Choroid plexus epithelial cell (primary cell): ENCODE results near the gene CHRNB4.

Experiments
- DNase-seq: peaks from one replicate; pipeline ENCODE4 v3.0.0-alpha.2; 2010; ENCODE audit warnings: low read depth
- H3K4me3 ChIP-seq: 2 replicates; pipeline ENCODE4 v1.5.1; 2011; ENCODE audit warnings: low read depth, mild to moderate bottlenecking, control low read depth, low read length, moderate library complexity
- TF ChIP-seq, protein P1 (sequence below): conservative IDR thresholded peaks from 2 replicates; pipeline ENCODE4 v1.5.1; 2011; ENCODE audit warnings: low read depth, mild to moderate bottlenecking, control low read depth, inconsistent platforms, low read length, moderate library complexity

CHRNB4 gene

DNA sequence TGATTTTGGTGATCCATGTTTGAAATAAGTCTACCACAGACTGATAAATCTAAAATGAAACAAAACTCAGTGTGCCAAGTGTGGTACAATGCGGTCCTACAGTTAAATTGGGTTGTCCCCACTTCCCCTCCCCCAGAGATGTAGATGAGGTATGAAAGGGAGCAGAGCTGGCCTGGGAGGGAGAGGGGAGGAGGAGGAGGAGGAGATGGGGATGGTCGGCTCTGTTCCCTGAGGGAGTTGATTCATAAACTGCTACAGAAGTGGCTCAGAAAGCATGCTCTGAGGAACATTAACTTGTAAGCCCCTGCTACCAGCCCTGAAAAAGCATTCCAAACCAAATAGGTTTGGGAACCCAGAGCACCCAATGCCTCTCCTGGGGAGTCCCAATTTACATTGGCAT, 28.0 kb upstream of the CHRNB4 start:
- no peak overlapping the region for H3K4me3 ChIP-seq
- DNase-seq: no peak
- TF ChIP-seq, protein P1, sequence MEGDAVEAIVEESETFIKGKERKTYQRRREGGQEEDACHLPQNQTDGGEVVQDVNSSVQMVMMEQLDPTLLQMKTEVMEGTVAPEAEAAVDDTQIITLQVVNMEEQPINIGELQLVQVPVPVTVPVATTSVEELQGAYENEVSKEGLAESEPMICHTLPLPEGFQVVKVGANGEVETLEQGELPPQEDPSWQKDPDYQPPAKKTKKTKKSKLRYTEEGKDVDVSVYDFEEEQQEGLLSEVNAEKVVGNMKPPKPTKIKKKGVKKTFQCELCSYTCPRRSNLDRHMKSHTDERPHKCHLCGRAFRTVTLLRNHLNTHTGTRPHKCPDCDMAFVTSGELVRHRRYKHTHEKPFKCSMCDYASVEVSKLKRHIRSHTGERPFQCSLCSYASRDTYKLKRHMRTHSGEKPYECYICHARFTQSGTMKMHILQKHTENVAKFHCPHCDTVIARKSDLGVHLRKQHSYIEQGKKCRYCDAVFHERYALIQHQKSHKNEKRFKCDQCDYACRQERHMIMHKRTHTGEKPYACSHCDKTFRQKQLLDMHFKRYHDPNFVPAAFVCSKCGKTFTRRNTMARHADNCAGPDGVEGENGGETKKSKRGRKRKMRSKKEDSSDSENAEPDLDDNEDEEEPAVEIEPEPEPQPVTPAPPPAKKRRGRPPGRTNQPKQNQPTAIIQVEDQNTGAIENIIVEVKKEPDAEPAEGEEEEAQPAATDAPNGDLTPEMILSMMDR: no peak

DNA sequence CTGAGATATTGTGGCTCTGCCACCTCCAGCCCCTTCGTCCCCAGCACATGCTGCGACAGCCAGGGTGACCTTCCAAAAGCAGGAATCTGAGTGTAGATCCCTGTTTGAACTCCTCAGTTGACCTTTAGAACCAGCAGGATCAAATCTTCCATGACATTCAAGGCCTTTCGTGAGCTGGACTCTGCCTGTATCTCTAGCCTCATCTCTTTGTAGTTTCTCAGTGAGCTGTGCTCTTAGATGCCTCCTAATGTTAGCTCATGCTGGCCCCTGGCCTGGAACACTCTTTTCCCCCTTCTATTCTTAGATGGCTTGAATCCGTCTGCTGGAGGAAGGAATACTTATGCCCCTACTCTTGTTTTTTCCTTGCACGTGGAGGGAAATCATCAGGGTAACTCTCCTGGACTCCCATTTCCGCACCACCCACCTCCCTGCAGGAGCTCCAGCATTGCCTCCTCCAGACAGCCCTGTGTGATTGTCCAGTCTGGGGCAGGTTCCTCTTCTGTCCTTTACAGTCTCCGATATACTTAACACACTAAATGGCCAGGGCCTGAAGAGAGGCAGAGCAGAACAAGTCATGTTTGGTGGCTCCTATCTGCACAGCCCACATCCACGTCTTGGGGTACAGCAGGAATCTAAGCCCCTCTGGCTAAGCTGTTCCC, 26.7 kb upstream of the CHRNB4 start:
- H3K4me3 ChIP-seq: no peak overlapping the region
- TF ChIP-seq, protein P1: no peak
- DNase-seq: no peak

DNA sequence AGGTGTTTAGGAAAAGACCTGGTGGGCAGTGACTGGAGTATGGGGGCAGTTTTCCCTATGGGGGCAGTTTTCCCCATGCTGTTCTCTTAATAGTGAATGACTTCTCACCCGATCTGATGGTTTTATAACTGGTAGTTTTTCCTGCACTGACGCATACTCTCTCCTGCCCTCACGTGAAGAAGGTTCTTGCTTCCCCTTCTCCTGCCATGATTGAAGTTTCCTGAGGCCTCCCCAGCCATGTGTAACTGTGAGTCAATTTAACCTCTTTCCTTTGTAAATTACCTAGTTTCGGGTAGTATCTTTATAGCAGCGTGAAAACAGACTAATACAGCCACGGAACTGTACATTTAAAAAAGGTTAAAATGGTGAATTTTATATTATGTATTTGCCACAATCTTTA, 25.0 kb upstream of the CHRNB4 start:
- TF ChIP-seq, protein P1: no peak
- no peak for DNase-seq
- H3K4me3 ChIP-seq: no peak overlapping the region

DNA sequence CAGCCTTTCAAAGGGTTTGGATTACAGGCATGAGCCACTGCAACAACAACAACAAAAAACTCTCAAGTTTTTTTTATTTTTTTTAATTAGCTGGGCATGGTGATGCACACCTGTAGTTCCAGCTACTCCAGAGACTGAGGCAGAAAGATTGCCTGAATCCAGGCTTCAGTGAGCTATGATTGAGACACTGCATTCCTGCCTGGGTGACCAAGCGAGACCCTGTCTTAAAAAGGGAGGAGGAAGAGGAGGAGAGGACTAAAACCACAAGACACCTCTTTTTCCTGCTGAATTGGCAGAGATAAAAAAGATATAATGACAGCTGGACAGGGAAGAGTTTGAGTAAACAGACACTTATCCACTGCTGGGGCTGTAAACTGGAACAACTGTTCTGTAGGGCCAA, 22.7 kb upstream of the CHRNB4 start:
- TF ChIP-seq, protein P1: no peak
- DNase-seq: no peak
- H3K4me3 ChIP-seq: no peak overlapping the region

DNA sequence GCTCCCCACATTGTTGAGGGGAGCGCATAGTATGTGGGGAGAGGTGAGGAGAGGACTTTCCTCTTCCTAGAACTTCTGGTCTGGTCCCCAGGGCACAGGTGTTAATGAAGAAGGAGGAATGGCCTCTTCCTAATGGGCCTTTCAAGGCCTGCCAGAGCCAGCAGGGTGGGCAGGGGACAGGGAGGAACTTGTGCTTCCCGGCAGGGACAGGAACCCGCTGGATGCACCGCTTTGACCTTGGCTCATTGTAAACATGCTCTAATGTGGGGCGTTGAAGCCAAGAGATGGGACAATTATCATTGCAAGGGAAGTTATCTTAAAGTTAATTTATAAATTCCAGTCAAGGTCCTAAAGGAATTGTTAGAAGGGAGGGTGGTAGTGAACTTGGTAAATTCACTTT, 21.0 kb upstream of the CHRNB4 start:
- TF ChIP-seq, protein P1: no peak
- H3K4me3 ChIP-seq: no peak overlapping the region
- DNase-seq: no peak

DNA sequence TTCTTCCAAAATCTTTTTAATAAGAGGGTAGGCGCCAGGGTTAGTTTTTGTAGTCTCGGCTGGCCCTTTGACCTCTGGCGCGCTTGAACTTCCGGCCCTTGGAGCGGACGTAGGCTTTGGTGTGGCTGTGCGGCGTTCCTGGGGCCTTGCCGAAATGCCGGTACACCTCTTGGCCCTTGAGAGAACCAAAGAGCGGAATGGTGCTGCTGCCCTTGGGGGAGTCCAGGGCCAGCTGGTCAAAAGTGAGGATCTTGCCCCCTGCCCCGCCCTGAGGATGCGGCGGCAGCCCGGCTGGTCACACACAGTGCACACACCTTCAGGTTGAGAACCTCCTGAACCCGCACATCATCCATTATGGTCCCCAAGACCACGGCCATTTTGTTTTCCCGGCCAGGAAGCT, 20.0 kb upstream of the CHRNB4 start:
- H3K4me3 ChIP-seq: no peak overlapping the region
- no peak for DNase-seq
- TF ChIP-seq, protein P1: no peak

DNA sequence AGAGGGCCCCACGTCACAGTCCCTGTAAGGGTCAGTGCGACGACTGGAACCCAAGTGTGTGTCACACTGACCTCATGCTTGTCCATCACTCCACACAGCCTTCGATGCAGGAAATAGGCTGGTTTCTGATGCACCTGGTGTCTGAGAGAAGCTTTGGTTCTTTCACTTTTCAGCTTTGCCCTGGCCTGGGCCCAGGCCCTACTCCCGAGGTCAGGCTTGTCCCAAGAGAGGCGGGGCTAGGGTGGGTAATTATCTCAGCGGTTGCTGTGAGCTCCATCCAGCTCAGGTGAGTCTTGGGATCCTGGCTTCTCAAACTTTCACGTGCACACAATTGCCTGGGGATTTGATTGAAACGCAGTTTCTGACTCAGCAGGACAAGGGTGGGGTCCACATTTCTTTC, 19.6 kb upstream of the CHRNB4 start:
- H3K4me3 ChIP-seq: no peak overlapping the region
- TF ChIP-seq, protein P1: no peak
- no peak for DNase-seq
